Activated CD8-positive, alpha-beta memory T cell treated with anti-CD3 and anti-CD28 coated beads for 24 hours (primary cell): ENCODE results near the gene CENPI.
"Not testable (repeated sequence)": the region's sequence is repeated elsewhere in the genome, so short reads cannot be mapped to it uniquely, and the experiment has no call there.

Source experiments
- DNase-seq: peaks from one replicate; pipeline ENCODE4 v3.0.0-alpha.2; 2020

Gene CENPI, protein sequence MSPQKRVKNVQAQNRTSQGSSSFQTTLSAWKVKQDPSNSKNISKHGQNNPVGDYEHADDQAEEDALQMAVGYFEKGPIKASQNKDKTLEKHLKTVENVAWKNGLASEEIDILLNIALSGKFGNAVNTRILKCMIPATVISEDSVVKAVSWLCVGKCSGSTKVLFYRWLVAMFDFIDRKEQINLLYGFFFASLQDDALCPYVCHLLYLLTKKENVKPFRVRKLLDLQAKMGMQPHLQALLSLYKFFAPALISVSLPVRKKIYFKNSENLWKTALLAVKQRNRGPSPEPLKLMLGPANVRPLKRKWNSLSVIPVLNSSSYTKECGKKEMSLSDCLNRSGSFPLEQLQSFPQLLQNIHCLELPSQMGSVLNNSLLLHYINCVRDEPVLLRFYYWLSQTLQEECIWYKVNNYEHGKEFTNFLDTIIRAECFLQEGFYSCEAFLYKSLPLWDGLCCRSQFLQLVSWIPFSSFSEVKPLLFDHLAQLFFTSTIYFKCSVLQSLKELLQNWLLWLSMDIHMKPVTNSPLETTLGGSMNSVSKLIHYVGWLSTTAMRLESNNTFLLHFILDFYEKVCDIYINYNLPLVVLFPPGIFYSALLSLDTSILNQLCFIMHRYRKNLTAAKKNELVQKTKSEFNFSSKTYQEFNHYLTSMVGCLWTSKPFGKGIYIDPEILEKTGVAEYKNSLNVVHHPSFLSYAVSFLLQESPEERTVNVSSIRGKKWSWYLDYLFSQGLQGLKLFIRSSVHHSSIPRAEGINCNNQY

DNA sequence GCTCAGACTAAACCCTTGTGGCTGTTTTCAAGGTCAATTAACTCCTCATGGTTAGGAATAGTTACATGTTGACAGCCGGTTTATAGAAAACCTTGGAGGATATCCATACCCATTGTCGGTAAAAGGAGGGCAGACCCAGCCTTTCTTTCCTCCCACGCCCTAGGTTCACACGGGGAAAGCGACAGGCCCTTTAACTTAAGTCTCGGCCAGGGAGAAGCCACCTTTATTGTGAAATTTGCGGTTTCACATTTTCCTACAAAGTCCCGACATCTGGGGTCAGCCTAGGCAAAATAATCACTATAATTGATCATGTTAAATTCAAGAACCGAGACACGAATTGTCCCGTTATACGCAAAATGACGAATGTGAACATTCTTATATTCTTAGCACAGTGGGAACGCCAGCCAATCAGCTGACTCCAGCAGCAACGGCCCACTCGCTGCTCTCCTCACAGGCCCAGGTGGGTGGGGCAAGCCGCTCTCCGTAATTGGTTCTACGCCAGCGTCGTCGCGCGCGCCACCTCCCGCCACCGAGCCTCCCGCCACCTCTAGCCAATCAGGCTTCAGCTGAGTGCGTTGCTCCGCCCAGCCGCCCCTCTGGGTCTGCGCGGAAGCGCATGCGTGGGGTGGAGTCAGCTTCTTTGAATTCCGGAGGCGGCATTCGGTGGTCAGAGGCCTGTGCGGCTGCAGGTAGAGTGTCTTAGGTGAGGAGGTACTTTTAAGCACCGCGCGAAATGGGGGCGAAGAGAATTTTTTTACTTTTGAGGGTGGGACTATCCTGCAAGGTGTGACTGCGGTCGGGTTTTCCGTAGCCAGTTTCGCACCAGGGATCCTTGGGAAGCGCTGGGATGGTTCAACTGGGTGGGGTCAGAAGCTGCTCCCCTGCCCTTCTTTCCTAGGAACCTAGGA, at the start of gene CENPI:
Gene CENPI (plus strand): TSS at position 659 of the 908 bp plus-strand sequence. CDS start 2,867 bp downstream, outside the sequence.
- DNase-seq: peak; percentile 91

DNA sequence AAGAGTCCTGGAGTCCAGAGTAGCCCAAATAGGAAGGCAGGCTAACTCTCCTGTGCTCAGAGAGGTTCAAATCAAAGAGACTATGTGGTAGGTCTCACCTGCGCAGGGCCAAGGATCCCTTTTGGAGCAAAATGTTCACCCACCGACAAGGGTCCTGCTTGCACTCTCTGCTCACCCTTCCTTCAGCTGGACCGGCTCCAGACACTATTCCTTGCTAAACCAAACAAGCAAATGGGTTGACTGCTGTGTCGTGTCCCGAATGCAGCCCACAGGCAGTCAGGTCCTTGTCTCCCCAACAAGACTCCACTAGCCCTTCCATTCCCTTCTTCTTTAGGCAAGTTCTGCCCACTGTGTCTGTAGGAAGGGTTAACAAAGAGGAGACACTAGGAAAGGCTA, 46.9 kb upstream of the CENPI start:
- no peak for DNase-seq

DNA sequence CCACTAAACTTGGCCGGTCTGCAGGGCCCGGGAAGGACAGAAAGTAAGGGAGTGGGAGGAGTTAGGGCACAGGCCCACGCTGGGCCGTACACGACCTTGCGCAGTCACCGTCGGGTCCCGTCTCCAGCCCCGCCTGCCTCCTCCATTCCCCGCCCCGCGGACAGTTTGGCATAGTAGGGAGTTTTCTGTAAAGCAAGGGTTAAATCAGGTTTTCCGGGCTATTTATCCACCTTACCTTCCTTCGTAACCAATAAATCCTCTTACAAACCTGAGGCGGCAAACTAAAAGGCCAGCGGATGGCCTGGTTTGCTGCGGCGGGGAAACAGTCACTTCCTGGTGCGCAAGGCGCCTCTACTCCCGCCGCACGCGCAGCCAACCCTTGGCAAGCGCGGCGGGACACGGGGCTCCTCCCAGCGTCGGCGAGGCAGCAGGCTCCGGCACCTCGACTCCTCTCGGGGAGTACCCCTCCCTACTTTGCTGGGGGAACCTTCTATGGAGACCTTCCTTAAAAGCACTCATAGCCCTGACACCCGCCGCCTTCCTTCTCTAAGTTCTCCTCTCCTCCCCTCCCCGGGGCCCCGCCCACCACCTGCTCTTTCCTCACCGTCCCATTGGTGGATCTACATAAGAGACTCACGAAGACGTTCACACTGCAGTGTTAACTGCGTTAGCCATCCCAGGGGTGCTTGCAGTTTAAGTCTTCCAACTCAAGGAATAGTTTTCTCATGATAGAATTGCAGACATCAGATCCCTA, 46.3 kb upstream of the CENPI start, which contains the start of gene TRMT2B:
Gene TRMT2B (minus strand): TSS at position 563 of the 754 bp plus-strand sequence. CDS start 9,822 bp downstream, outside the sequence.
- DNase-seq: peak; percentile 85

DNA sequence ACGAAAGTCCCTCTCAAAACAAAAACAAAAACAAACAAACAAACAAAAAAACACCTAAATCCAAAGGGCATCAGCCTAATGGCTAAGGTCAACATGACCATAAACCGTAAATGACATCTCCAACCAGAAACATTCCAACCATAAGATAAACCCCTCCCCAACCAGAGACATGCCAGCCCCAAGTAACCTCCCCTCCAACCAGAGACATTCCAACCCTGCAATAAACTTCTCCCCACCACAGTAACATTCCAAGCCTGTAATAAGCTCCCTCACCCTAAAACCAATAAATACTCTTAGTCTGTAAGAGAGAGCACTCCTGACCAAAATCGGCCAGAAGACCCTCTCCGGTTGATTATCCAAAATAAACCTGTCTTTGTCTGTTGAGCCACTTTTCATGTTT, 41.5 kb upstream of the CENPI start:
- DNase-seq: not testable (repeated sequence)

DNA sequence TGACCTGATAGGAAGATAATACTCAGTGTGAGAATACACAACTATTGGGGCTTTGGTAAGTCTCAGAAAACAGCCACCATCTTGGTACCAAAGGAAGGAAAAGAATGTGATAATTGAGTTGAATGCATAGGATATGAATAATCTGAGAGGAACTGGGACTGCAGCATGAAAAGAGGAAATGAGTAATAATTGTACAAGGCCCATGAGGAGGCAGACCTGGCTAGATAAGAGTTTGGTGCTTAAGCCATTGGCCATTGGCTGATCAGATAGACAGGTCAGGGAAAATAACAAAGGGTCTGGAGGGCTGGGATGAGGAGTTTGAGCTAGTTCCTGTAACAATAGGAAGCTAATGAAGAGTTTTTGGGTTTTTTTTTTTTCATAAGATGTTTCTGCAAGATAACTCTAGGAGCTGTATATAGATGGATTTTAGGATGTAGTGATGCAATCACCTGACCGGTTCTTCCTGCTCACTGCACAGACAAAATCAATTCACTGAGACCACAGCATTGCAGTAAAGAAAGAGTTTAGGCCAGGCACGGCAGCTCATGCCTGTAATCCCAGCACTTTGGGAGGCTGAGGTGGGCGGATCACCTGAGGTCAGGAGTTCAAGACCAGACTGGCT, 40.8 kb upstream of the CENPI start:
- DNase-seq: no peak

DNA sequence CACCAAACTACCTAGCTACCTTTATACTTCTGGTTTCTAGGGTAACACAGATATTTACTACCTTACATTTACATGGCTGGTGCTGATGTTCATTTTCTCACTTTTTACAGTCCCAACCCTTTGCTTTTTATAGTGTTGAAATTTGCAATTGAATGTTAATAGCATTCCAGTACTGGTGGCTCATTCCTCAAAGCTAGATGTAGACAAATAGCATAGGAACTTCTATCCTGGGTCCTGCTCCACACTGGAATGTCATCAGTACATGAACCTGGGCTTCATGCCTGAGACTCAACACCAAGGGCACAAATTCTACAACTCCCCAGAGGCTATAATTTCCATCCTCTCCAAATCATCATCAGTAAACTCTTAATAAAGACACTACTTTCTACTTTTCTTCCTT, 35.8 kb upstream of the CENPI start:
- DNase-seq: no peak

DNA sequence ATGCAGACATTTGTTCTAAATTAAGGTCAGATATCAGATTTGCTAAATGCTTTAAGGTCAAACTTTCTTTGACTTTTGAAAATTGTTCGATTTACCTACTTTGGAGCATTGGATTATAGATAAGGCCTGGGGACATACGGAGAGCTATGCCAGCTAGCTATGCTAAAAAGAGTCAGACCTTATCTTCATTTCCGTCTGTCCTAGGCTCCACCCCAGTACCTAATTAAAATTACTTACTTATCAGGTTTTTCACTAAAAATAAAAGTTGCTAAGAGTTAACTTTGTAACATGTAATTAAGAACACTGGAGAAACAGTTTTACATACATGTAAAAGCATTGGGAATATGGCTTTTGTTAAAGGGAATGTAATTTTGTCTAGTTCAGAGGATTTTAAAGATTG, 26.4 kb upstream of the CENPI start:
- DNase-seq: no peak

DNA sequence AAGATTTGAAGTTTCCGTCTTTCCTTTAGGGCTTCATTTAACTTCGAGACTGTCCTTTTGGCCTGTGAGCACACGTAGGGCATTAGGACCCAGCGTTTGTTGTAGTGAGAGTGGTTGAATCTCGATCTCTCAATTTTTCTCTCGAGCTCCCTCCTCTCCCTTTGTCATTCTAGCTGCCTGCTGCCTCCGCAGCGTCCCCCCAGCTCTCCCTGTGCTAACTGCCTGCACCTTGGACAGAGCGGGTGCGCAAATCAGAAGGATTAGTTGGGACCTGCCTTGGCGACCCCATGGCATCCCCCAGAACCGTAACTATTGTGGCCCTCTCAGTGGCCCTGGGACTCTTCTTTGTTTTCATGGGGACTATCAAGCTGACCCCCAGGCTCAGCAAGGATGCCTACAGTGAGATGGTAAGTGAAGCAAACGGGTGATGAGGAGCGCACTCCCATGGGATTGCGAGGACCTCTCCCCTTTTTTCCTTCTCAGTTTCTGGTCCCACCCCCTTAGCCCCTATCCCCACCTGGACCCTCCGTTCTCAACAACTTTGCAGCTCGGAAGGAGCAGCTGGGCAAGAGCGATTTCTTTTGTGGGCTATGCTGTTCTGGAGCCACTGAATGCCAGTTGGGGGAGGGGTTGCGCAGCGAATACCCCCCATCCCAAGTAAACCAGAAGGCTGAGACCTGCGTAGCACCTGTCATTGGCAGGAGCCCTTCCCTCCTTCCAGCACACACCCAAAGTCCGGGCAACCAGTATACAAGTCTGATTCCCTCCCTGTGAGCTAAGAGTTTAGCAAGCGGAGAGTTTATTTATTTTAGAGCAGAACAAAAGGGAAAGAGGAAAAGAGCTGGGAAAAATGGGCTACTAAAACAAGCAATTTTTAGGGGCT, 19.0 kb upstream of the CENPI start, which contains the start of gene TMEM35A:
Gene TMEM35A (plus strand): TSS at position 164 of the 883 bp plus-strand sequence. CDS start 124 bp downstream, at position 288.
- DNase-seq: no peak

DNA sequence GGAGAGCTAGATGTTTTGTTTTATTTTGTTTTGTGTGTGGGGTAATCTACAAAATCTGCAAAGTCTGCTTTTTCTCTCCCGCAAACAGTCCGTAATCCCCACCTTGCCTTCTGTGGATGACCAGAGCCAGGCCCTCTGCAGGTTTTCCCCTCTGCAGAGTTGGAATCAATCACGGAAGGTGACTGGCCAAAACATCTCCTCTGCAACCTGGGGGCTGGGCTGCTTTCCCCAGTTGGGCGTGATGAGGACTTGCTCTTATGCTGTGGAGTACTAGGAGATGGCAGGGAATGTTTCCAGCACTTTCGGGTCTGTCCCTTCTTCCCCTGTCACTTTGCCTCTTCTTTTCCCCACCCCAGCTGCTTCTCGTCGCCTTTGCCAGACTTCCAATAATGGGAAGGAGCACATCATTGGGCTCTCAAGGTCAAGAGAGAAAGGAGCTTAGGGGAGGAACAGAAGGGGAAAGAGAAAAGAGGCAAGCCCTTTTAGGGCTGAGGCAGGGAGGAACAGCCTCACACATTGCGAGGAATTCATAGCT, 18.2 kb upstream of the CENPI start:
- DNase-seq: no peak

DNA sequence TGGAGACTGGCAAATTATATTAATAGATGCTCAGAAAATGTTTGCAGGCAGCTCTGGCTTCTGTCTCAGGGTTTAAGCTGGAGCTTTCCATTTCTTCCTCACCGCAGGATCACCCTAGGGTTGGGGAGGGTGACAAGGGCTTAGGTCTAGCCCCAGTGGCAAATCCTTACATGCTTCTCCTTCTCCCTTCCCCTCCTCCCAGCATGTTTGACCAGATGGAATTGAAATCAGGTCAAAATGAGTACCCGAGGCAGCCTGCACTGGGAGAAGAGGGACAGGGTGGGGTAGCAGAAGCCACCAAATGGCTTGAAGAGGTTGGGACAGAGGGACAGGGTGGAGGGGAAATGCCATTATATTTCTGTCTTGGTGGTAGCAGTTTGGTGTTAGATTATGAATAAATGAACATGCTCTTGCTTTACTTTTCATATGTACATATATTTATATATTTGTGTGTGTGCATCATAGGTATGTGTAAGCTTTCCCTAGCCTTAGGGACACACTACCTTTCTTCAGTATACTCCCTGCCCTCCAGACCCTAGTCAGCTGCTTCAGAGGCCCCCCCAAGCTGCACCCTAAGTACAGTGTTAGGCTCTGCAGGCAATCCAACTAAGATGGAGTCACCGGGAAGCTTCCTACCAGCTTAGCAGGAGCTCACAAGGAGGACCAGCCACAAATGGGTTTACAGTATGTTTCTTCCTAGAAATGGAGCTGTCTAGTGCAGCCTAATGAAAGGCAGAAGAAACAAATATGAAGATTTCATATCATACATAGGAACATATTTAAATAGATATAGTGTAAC, 17.5 kb upstream of the CENPI start:
- no peak for DNase-seq

DNA sequence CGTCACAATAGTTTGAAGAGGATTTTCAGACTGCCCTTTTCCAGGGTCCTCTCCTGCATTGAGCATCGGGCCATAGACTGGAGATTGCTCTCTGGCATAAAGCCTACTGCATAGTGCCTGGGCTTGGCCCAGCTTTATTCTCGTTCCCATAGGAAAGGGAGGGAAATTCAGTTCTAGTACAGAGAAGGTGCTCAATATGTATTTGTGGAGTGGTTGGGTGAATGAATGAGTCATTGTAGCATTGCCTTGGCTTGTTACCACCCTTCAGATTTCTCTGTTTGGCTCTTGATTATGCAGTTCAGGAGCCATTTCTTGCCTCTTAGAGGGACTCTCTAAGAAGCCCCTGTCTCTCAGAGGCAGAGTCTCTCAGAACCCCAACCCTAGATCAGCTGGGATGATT, 16.8 kb upstream of the CENPI start:
- DNase-seq: no peak

DNA sequence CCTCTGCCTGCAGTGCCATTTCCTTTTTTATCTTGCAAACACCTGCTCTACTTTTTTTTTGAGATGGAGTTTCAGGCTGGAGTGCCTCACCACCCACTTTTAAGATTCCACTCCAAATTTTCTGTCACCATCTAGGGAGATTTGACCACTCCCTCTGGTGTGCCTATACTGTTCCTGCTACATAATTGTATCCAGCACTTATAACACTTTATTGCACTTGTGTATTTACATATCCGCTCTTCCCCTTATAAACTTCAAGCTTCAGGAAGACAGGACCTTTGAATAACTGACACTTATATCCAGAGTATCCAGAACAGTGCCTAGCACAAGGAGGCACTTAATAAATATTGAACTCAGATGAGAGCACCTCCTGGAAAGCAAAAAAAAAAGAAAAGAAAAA, 6.2 kb upstream of the CENPI start:
- no peak for DNase-seq

DNA sequence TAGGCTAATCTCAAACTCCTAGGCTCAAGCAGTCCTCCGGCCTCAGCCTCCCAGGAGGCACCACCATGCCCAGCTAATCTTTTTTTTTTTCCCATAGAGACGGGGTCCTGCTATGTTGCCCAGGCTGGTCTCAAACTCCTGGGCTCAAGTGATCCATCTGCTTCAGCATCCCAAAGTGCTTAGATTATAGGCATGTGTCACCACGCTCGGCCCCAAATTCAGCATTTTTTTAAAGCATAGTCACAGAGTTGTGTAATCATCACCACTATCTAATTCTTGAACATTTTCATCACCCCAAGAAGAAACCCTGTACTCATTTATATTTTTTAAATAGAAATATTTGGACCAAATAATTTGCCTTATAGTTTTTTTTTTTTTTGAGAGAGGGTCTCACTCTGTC, 10.3 kb downstream of the CENPI start:
- no peak for DNase-seq

DNA sequence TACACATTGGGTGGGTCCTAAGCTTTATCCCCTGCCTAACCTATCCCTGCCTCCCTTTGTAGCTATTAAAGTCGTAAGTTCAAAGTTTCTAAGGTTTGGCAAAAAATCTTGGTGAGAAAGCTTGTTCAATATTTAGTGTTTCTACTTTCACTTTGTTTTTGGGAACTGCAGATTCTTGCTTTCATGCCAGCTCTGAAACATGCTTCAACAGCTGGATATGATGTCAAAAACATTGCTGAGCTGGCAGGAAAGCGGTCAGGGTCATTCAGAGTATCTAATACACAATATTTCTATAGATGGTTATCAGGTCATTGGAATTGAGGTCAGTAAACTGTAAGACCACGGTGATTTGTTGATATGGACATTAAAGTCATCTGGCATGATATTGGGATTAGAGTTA, 19.7 kb downstream of the CENPI start:
- no peak for DNase-seq

DNA sequence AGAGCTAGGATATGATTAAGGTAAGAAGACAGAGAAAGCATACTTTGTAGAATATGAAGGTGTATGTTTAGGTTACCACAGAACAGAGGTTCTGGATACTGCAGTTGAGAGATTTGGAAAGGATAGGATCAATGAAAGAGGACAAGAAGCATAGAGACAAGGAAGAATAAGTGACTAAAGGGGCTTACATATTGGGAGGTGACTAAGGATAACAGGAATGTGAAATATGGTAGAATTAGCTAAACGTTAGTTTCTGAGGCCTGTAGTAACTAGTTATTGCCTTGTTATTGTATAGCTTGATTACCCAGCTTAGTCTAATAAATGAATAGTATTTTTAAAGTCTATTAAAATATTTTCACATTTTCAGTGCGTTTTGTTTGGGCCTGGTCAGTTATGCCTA, 38.2 kb downstream of the CENPI start:
- DNase-seq: no peak
